K562 (cell line): ENCODE data around the gene RBPJL. TPM values are rescaled to one million over a fixed set of nuclear protein-coding genes. Genes with fewer than 3 reads are reported as not detected.

ENCODE experiments used
- ARHGAP35 ChIP-seq: fragments of 450-650 bp; IDR thresholded peaks from 2 replicates; pipeline ENCODE4 v1.6.1; 2018; ENCODE audit not compliant: partially characterized antibody
- BRF1 ChIP-seq: IDR thresholded peaks from 3 replicates; pipeline ENCODE4 v1.6.1; 2011; ENCODE audit warnings: borderline replicate concordance, mild to moderate bottlenecking; ENCODE audit not compliant: insufficient read length; ENCODE audit errors: extremely low read depth
- CBFA2T3 ChIP-seq: fragments of 450-650 bp; IDR thresholded peaks from 2 replicates; pipeline ENCODE4 v1.6.1; 2017
- CGGBP1 ChIP-seq: fragments of 250-450 bp; sonication (Bioruptor Pico); IDR thresholded peaks from 2 replicates; pipeline ENCODE4 v1.9.0; 2021; ENCODE audit warnings: mild to moderate bottlenecking
- CREM ChIP-seq: IDR thresholded peaks from 2 replicates; pipeline ENCODE4 v1.6.1; 2014; ENCODE audit warnings: antibody characterized with exemption, low read depth
- ERF ChIP-seq: fragments of 450-650 bp; formaldehyde crosslinking; IDR thresholded peaks from 2 replicates; pipeline ENCODE4 v1.4.0; 2020; ENCODE audit warnings: mild to moderate bottlenecking, mixed read lengths
- FOXK1 ChIP-seq: sonication (generic); formaldehyde crosslinking; IDR thresholded peaks from 2 replicates; pipeline ENCODE4 v1.8.0; 2022; ENCODE audit warnings: missing genetic modification reagents, mild to moderate bottlenecking, borderline replicate concordance
- FOXM1 ChIP-seq, 2 experiments: fragments of 450-650 bp in 1 of 2; sonication (generic) in 1 of 2; formaldehyde crosslinking in 1 of 2; IDR thresholded peaks; 2 replicates each; pipeline versions ENCODE4 v1.6.1 to v1.9.0; 2017 to 2022; ENCODE audit warnings: low read depth in 2 of 2, mild to moderate bottlenecking in 2 of 2, missing genetic modification reagents in 1 of 2, moderate library complexity in 1 of 2
- HES1 ChIP-seq: fragments of 450-650 bp; IDR thresholded peaks from 2 replicates; pipeline ENCODE4 v1.6.1; 2016; ENCODE audit warnings: low read depth, mild to moderate bottlenecking, moderate library complexity
- KDM1A ChIP-seq, 2 experiments: fragments of 450-650 bp; IDR thresholded peaks; 2 replicates each; pipeline ENCODE4 v1.6.1; 2016; ENCODE audit warnings: mild to moderate bottlenecking in 2 of 2
- KDM2B ChIP-seq: fragments of 250-450 bp; sonication (Bioruptor Pico); IDR thresholded peaks from 2 replicates; pipeline ENCODE4 v1.8.0; 2021; ENCODE audit warnings: mild to moderate bottlenecking, moderate library complexity
- KLF10 ChIP-seq: fragments of 250-450 bp; sonication (Bioruptor Pico); IDR thresholded peaks from 2 replicates; pipeline ENCODE4 v1.6.1; 2021; ENCODE audit warnings: matching md5 sums
- NCOA6 ChIP-seq: fragments of 450-650 bp; IDR thresholded peaks from 2 replicates; pipeline ENCODE4 v1.6.1; 2017; ENCODE audit warnings: mild to moderate bottlenecking
- NR2C1 ChIP-seq, 2 experiments: fragments of 450-650 bp; IDR thresholded peaks; 2 replicates each; pipeline ENCODE4 v1.6.1; 2017; ENCODE audit warnings: mild to moderate bottlenecking in 2 of 2, antibody characterized with exemption in 1 of 2, inconsistent platforms in 1 of 2, missing compliant biosample characterization in 1 of 2, missing genetic modification characterization in 1 of 2
- PHB2 ChIP-seq: fragments of 450-650 bp; IDR thresholded peaks from 2 replicates; pipeline ENCODE4 v1.6.1; 2017; ENCODE audit warnings: low read depth
- PHF20 ChIP-seq: fragments of 450-650 bp; IDR thresholded peaks from 2 replicates; pipeline ENCODE4 v1.6.1; 2018; ENCODE audit not compliant: partially characterized antibody
- POLR2AphosphoS2 ChIP-seq: IDR thresholded peaks from 2 replicates; pipeline ENCODE4 v1.6.1; 2012; ENCODE audit warnings: low read length, improper control_type of control experiment
- ZNF184 ChIP-seq: sonication (generic); formaldehyde crosslinking; IDR thresholded peaks from 2 replicates; pipeline ENCODE4 v1.5.0; 2020; ENCODE audit warnings: missing genetic modification reagents
- ZNF354B ChIP-seq: fragments of 250-450 bp; sonication (Bioruptor Pico); IDR thresholded peaks from 2 replicates; pipeline ENCODE4 v1.4.0; 2020
- ZNF511 ChIP-seq: sonication (generic); formaldehyde crosslinking; IDR thresholded peaks from 2 replicates; pipeline ENCODE4 v1.8.0; 2022; ENCODE audit warnings: mild to moderate bottlenecking, missing genetic modification reagents
- ZNF551 ChIP-seq: fragments of 250-450 bp; sonication (Bioruptor Pico); IDR thresholded peaks from 2 replicates; pipeline ENCODE4 v1.5.0; 2021; ENCODE audit warnings: mild to moderate bottlenecking, moderate library complexity
- ZNF589 ChIP-seq: fragments of 200-800 bp; sonication (Bioruptor generic); IDR thresholded peaks from 2 replicates; pipeline ENCODE4 v1.6.1; 2016; ENCODE audit warnings: low read depth, missing genetic modification characterization, missing compliant biosample characterization
- ZNF644 ChIP-seq: fragments of 200-800 bp; sonication (Bioruptor generic); IDR thresholded peaks from 2 replicates; pipeline ENCODE4 v1.6.1; 2016; ENCODE audit warnings: low read depth, missing genetic modification characterization, missing compliant biosample characterization
- ZNF778 ChIP-seq: fragments of 450-650 bp; formaldehyde crosslinking; IDR thresholded peaks from 2 replicates; pipeline ENCODE4 v1.4.0; 2020; ENCODE audit warnings: mild to moderate bottlenecking, moderate library complexity
- polyA plus RNA-seq, 8 experiments: library from polyadenylated mRNA; depleted of rRNA in 4 of 8; stranded (reverse) in 5 of 8; unstranded in 3 of 8; fragments of >200 nt; fragmentation: Nextera tagmentation in 2 of 8; fragmentation: Illumina TruSeq in 1 of 8; extraction: Ambion mirVana in 2 of 8; extraction: Trizol in 1 of 8; gene quantifications; 2 replicates each; pipeline versions ENCODE4 v1.2.1 to v1.2.3, GENCODE V29; 2011 to 2014; ENCODE audit warnings: inconsistent platforms in 1 of 8, missing spikeins in 1 of 8
- total RNA-seq, 7 experiments: library from RNA; depleted of rRNA in 6 of 7; stranded (reverse); fragments of >200 nt in 6 of 7; fragmentation: Illumina TruSeq in 2 of 7; extraction: Trizol in 2 of 7; gene quantifications; 2 replicates each; pipeline versions ENCODE4 v1.2.1 to v1.2.3, GENCODE V29; 2011 to 2021; ENCODE audit warnings: low replicate concordance in 1 of 7

Gene RBPJL
- total and polyA plus RNA-seq, 9 of the 15 experiments (the other 6 are each of a cell fraction or from before 2014, with no cell fraction given), result not detected

GRCh38 chr20:45362804-45363610 lies 56.4 kb downstream of the RBPJL start, which contains the start of gene SYS1 (continued):
- no peak for TF ChIP-seq ZNF184 (CRISPR knock-in tag)
- TF ChIP-seq ZNF551 (CRISPR knock-in tag), result no peak
- TF ChIP-seq ERF (CRISPR knock-in tag), result no peak
- TF ChIP-seq ARHGAP35, result no peak
- TF ChIP-seq KDM1A (IDR thresholded peaks at IDR 0.05), result no peak
- TF ChIP-seq CBFA2T3, result no peak
- TF ChIP-seq PHF20, result peak; percentile 59
- no peak for TF ChIP-seq KLF10 (CRISPR knock-in tag)
- TF ChIP-seq ZNF511 (CRISPR knock-in tag), result no peak
- no peak for TF ChIP-seq ZNF778
- peak; percentile 70 for TF ChIP-seq CREM
- no peak for TF ChIP-seq BRF1
- TF ChIP-seq PHB2, result no peak
- peak; percentile 97 for TF ChIP-seq NR2C1 (IDR thresholded peaks at IDR 0.05)
- TF ChIP-seq NR2C1 (tag; IDR thresholded peaks at IDR 0.05), result peak; percentile 98
- no peak for TF ChIP-seq HES1
- TF ChIP-seq KDM2B (CRISPR knock-in tag), result no peak
- no peak for TF ChIP-seq NCOA6
- no peak for TF ChIP-seq ZNF354B (CRISPR knock-in tag)
- peak; percentile 75; the same call in 1 of the 2 replicates for TF ChIP-seq CGGBP1 (CRISPR knock-in tag)
- no peak for TF ChIP-seq ZNF644 (tag)
- no peak for TF ChIP-seq ZNF589 (CRISPR knock-in tag)
- TF ChIP-seq FOXM1 (IDR thresholded peaks at IDR 0.05; ENCODE audit: low read depth), result no peak
- no peak for TF ChIP-seq FOXM1 (CRISPR knock-in tag; IDR thresholded peaks at IDR 0.05; ENCODE audit: low read depth)
- no peak for TF ChIP-seq FOXK1
- no peak for TF ChIP-seq POLR2AphosphoS2
